HG02852 (cell line): ENCODE data around the gene GRB10.

Experiments
- ATAC-seq: cut with Tn5 transposase; IDR thresholded peaks from one replicate; pipeline ENCODE4 v1.9.1; 2021; ENCODE audit warnings: mild to moderate bottlenecking, moderate library complexity; ENCODE audit not compliant: unreplicated experiment

The GRB10 gene

DNA sequence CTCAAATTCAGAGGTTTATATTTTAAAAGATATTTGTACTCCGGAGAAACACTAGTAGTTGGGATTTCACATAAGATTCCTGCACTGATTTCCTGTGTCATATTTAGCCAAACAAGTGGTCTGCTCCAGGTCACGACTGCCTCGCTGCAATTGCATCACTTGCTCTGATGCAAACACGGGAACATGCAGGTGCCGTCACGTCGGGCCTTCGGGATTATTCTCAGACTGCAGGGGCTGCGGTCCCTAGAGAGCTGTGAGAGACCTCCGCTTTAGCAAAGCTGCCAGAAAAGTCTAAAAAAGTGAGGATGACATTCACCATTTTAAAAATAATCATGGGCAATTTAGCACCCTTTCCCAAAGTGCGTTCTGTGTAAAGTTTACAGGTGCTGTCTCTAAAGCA, 124.0 kb downstream of the GRB10 start:
- no peak for ATAC-seq

DNA sequence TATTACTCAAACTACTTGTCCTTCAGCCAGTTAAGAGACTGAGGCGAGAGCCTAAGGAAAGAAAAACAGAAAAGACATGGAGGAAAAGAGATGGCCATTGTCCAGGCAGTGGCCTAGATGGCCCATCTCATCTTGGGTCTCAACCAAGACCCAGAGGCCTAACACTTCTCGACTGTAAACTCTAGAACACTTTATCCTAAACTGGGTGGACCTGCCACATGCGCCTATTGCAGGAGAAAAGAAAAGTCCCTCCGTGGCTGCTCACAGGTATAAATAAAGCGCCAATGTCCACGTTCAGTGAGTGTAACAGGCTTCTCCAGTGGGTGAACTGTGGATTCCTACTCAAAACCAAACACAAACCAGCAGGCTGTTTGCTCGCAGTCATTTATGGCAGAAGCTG, 124.8 kb downstream of the GRB10 start:
- ATAC-seq = no peak

DNA sequence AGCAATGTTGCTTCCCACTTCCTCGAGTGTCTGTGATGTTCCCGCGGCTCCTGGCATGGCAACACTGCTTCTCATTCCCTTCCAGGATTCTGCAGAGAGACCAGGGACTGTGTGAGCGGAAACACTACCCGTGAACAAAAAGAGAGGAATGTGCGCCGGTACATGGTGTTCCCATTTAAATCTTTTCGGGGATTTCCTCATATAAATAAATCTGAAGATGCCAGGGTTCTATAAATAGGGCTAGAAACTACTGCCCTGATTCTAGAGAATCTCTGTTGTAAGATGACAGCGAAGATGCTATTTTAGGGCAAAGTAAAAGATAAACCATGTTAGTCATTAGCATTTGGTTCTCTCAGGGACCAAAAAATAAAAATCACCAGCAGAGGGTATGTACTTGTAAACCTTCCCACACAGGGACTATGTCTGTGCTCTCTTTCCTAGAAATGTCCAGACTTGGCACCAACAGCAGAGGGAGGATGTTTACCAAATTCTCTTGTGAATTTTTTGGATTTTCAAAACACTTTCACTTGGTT, 125.3 kb downstream of the GRB10 start:
- ATAC-seq = no peak

DNA sequence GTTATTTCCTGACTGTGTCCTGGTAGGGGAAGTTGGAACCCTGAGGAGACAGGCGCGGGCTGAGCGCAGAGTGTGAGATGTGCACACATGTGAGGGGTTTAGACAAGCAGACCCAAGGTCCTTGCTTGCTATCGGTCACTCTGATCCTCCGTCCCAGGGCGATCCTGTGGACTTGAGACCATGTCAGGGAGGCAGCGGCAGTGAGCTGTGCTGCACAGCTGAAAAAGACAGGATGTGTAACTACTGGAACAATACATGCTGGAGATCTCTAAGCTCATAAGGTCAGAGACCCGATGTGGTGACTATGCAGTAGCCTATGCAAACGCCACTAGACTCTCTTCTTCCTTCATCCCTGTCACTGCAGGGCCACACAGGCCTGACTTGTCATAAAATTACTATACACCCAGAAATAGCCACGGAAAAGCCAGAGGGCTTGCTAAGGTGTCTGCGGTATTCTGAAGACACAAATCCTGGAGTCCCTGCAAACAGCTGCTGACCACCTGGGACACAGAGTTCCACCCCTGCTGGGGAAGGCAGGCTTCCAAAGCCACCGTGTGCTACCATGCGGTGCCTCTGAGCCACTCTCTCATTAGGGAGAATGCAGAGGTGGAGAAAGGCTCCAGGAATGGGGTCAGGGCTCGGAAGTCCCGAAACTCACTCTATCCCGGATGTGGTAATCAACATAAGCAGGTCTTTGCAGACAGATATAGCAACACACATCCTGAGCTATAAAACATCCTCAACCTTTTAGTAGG, 126.4 kb downstream of the GRB10 start:
- no peak for ATAC-seq

- ATAC-seq = no peak
These were observed 127.2 kb downstream of the GRB10 start for GRCh38 chr7:50655490-50655889.

GRCh38 chr7:50655020-50655419, 127.7 kb downstream of the GRB10 start:
- ATAC-seq = no peak

DNA sequence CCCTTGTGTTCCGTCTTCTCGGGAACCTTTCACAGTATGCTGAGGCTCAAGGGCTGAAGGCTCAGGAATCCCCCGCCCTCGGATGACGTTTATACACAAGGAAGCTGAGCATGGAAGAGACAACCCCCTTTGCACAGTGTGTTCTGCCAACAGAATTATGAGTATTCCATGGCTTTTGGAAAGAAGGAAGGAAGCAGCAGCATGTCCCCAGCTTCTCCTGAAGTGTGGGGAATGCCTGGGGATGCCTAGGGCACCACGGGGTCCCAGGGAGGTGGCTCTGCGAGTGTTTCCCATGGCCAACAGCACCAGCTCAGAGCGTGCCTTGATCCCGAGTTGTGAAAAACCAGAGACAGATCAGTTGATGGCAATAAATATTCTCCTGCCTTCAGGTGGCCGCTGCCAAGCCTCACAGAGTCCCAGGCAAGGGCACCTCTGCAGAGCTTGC, 128.7 kb downstream of the GRB10 start:
- no peak for ATAC-seq

GRCh38 chr7:50653126-50653864, 129.4 kb downstream of the GRB10 start:
- ATAC-seq = no peak

GRCh38 chr7:50652400-50653125, 130.1 kb downstream of the GRB10 start:
- ATAC-seq = no peak

DNA sequence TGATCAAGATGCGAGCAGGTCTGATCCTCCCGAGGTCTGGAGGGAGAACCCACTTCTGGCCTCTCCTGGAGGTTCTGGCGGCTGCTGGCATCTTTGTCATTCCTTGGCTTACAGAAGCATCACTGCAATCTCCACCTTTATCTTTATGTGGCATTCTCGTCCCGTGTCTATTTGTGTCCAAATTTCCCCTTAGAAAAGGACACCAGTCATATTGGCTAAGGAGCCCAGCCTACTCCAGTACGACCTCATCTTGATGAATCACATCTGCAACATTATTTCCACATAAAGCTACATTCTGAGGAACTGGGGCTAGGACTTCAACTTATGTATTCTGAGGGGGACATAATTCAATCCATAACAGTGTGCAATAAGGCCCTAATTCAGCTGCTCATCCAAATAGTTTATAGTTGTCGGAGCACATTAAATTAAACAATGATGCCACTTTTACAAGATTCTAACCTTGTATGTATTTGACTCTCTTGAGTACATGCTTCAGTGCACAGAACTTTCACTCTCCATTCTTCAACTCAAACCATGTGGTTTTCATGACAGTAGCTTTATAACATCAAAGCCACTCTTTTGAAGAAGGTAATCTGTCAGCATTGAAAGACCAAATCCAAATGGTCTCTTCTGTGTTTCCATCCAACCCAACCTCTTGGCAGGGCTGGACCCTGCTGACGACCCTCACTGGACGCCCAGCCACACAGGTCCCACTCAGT, 131.3 kb downstream of the GRB10 start:
- peak; percentile 73 for ATAC-seq

DNA sequence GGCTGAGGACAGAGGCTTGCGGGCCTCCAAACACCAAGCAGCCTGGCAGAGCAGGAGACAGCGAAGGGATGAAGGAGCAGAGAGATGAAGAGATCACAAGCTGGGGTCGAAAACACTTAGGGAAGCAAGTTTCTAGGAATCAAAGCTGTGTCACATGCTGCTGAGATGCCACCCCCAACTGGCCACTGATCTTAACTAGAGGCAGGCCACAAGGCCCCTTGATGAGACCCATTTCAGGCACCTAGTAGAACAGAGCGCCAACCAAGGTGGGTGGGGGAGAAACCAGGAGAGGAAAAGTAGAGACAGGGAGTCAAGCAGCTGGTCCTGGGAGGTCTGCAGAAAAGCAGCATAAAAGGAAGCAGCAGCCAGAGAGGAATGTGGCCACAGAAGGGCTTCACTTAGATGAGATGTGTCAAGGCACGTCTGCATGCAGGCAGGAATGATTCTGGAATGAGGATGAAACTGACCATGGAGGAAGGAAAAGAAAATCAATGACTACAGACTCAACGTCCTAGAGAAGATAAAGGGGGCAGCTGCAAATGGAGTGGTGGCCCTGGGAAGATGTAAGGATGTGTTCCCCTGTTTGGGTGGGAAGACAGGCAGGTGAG, 132.5 kb downstream of the GRB10 start:
- ATAC-seq = no peak

- no peak for ATAC-seq
These were observed 133.3 kb downstream of the GRB10 start for GRCh38 chr7:50649259-50649885.

GRCh38 chr7:50648570-50649169, 134.0 kb downstream of the GRB10 start:
- no peak for ATAC-seq

DNA sequence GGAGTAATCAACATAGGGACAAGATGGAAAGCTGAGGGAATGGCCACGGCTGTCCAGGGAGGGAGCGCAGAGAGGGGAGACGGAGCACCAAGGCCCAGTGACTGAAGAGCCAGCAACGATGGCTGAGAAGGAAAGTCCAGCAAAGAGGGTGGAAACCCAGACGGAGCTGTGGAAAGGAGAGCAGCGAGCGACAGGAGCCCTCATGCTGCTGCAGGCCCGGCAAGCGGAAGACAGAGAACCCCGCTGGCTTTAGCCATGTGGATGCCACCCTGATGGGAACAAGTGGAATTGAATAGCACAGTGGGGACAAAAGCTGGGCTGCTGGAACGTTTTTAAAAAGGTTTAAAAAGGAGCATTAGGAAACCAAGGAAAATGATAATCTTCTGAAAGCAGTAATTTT, 134.6 kb downstream of the GRB10 start:
- ATAC-seq = no peak

- ATAC-seq = no peak
These were observed 135.3 kb downstream of the GRB10 start for GRCh38 chr7:50647286-50647980.

DNA sequence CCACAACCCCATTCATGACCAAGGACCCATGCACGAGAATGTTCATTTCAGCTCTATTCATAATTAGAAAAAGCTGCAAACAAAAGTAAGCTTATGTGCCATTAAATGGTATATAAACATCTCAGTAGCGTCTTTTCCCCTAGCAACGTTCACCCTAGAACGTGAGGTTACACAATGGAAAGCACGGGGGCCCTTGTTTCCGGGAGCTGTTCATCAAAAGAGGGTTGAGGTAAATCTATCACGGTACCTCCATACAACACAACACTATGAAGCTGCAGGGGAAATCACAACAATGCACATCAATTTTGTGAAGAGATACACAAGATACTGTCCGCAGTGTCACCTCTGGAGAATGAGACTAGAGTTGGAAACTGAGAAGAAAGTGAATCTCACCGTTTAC, 136.6 kb downstream of the GRB10 start:
- no peak for ATAC-seq

- no peak for ATAC-seq
These were observed 137.5 kb downstream of the GRB10 start for GRCh38 chr7:50645186-50645585.

DNA sequence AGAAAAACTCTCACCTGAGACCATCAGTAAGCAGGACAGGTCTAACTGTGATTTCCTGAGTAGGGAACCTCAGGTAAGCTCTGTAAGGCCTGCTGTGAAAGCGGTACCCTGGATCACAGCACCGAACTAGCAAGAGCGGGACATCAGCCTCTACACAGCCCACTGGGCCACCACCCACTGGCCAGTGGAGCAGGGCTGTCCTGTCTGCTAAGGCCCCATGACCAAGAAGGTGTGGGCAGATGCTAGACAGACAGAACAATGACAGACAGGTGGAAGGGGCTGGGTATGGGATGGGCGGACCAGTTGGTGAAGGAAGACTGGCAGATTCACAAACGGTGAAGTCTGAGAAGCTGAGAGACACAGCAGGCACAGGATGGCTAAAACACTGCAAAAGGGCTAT, 138.1 kb downstream of the GRB10 start:
- ATAC-seq = no peak

DNA sequence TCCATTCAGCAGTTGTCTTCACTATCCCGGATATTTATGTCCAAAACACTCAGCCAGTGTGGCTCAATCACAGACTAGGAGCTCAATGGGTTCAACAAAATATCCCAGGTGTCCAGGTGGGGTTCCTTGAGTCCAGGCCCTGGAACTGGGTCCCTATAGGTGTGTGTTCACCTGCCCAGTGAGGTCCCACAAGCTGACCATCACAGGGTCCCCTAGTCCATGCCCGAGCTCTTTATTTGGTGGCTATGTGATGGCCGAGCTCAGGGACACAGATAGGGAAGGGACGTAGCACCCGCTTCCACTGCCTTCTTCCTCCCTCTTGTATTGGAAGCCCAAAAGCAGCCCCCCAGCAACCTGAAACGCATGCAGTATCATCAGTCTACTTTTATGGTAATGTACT, 138.6 kb downstream of the GRB10 start:
- ATAC-seq = no peak
